SK-N-SH (cell line): ENCODE results near the gene ATP8A1. TPM values are rescaled to one million over a fixed set of nuclear protein-coding genes. Genes with fewer than 3 reads are reported as not detected.

Experiments
- CTCF ChIA-PET: fragments of 300-600, 350-600 bp; formaldehyde crosslinking; extraction: SDS; loops from one replicate; lab custom pipeline; 2021; lab: Yijun Ruan, JAX
- POLR2A ChIA-PET: fragments of 350-600 bp; sonication (Branson Sonifier 250); formaldehyde crosslinking; extraction: SDS; loops from one replicate; lab custom pipeline; 2020; ENCODE audit warnings: antibody characterized with exemption, inconsistent platforms; lab: Yijun Ruan, JAX
- DNase-seq: peaks from one replicate; pipeline ENCODE4 v3.0.0; 2012
- H2AFZ ChIP-seq: fragments of 200-600 bp; sonication (generic); 2 replicates; pipeline ENCODE4 v1.8.1; 2016; ENCODE audit warnings: antibody characterized with exemption, mild to moderate bottlenecking, low read depth
- H3F3A ChIP-seq: fragments of 200-600 bp; sonication (generic); replicated peaks from 2 replicates; pipeline ENCODE3; 2016; ENCODE audit warnings: antibody characterized with exemption, mild to moderate bottlenecking; ENCODE audit not compliant: insufficient read depth
- H3K27ac ChIP-seq, 2 experiments: fragments of 200-500 bp in 1 of 2; fragments of 200-600 bp in 1 of 2; sonication (Bioruptor generic) in 1 of 2; sonication (generic), shearing (Covaris generic) in 1 of 2; 2 replicates each; pipeline versions ENCODE4 v1.5.1 to v1.6.1; 2014 to 2016; ENCODE audit warnings: low read depth in 2 of 2, inconsistent platforms in 1 of 2, low read length in 1 of 2, mild to moderate bottlenecking in 1 of 2, mixed read lengths in 1 of 2
- H3K27me3 ChIP-seq: fragments of 200-600 bp; sonication (generic), shearing (Covaris generic); 2 replicates; pipeline ENCODE4 v1.6.1; 2016; ENCODE audit warnings: mixed run types; ENCODE audit not compliant: insufficient read depth
- H3K36me3 ChIP-seq, 2 experiments: fragments of 200-500 bp in 1 of 2; fragments of 200-600 bp in 1 of 2; sonication (Bioruptor generic) in 1 of 2; sonication (generic) in 1 of 2; replicated peaks in 1 of 2; 2 replicates each; pipeline versions ENCODE3 to v1.5.1; 2014 to 2016; ENCODE audit warnings: low read length in 1 of 2, mild to moderate bottlenecking in 1 of 2; ENCODE audit not compliant: insufficient read depth in 2 of 2, control insufficient read depth in 1 of 2
- H3K4me1 ChIP-seq, 2 experiments: fragments of 200-500 bp in 1 of 2; fragments of 200-600 bp in 1 of 2; sonication (Bioruptor generic) in 1 of 2; sonication (generic), shearing (Covaris generic) in 1 of 2; 2 replicates each; pipeline versions ENCODE4 v1.5.1 to v1.6.1; 2014 to 2016; ENCODE audit warnings: low read depth in 1 of 2, low read length in 1 of 2, mixed run types in 1 of 2; ENCODE audit not compliant: insufficient read depth in 2 of 2, control insufficient read depth in 1 of 2
- H3K4me2 ChIP-seq: fragments of 200-600 bp; sonication (generic), shearing (Covaris generic); 2 replicates; pipeline ENCODE4 v1.6.1; 2017; ENCODE audit warnings: mixed run types
- H3K4me3 ChIP-seq, 2 experiments: fragments of 200-500 bp in 1 of 2; fragments of 200-600 bp in 1 of 2; sonication (Bioruptor generic) in 1 of 2; sonication (generic), shearing (Covaris generic) in 1 of 2; 2 replicates each; pipeline versions ENCODE4 v1.5.1 to v1.8.1; 2014 to 2016; ENCODE audit warnings: low read depth in 2 of 2, inconsistent platforms in 1 of 2, low read length in 1 of 2, mild to moderate bottlenecking in 1 of 2, mixed read lengths in 1 of 2, moderate library complexity in 1 of 2
- H3K79me2 ChIP-seq: fragments of 200-600 bp; sonication (generic); 2 replicates; pipeline ENCODE4 v1.8.1; 2017; ENCODE audit warnings: mild to moderate bottlenecking; ENCODE audit not compliant: insufficient read depth
- H3K9ac ChIP-seq: fragments of 200-600 bp; sonication (generic); 2 replicates; pipeline ENCODE4 v1.6.1; 2017; ENCODE audit warnings: mixed run types
- H3K9me2 ChIP-seq: fragments of 200-600 bp; sonication (generic); 2 replicates; pipeline ENCODE4 v1.6.1; 2017; ENCODE audit warnings: mixed run types
- H3K9me3 ChIP-seq: fragments of 200-600 bp; sonication (generic); 2 replicates; pipeline ENCODE4 v1.6.1; 2017; ENCODE audit warnings: mixed run types, mild to moderate bottlenecking, moderate library complexity
- H4K20me1 ChIP-seq: fragments of 200-600 bp; sonication (generic); 2 replicates; pipeline ENCODE4 v1.6.1; 2017; ENCODE audit warnings: mild to moderate bottlenecking, mixed run types; ENCODE audit not compliant: insufficient read depth
- CHD2 ChIP-seq: fragments of 150-350 bp; IDR thresholded peaks from 2 replicates; pipeline ENCODE4 v1.6.1; 2018; ENCODE audit warnings: low read length; ENCODE audit not compliant: partially characterized antibody
- EZH2phosphoT487 ChIP-seq: fragments of 200-600 bp; sonication (generic); IDR thresholded peaks from 2 replicates; pipeline ENCODE4 v1.6.1; 2017; ENCODE audit warnings: low read depth, mixed run types, mild to moderate bottlenecking, antibody characterized with exemption, moderate library complexity, borderline replicate concordance
- FOXJ3 ChIP-seq: sonication (generic); formaldehyde crosslinking; IDR thresholded peaks from 2 replicates; pipeline ENCODE4 v1.5.1; 2020; ENCODE audit warnings: mild to moderate bottlenecking, missing genetic modification reagents
- GABPA ChIP-seq: IDR thresholded peaks from 2 replicates; pipeline ENCODE4 v1.4.0; 2012; ENCODE audit warnings: low read depth, mild to moderate bottlenecking
- GATA2 ChIP-seq: sonication (generic); formaldehyde crosslinking; IDR thresholded peaks from 2 replicates; pipeline ENCODE4 v1.5.0; 2020; ENCODE audit warnings: mild to moderate bottlenecking, missing genetic modification reagents
- JUND ChIP-seq: IDR thresholded peaks from 2 replicates; pipeline ENCODE4 v1.4.0; 2012
- MXI1 ChIP-seq: IDR thresholded peaks from 2 replicates; pipeline ENCODE4 v1.6.1; 2012; ENCODE audit warnings: mild to moderate bottlenecking, low read depth, low read length, improper control_type of control experiment
- NFIC ChIP-seq: IDR thresholded peaks from 2 replicates; pipeline ENCODE4 v1.4.0; 2012; ENCODE audit warnings: borderline replicate concordance
- RAD21 ChIP-seq: IDR thresholded peaks from 2 replicates; pipeline ENCODE4 v1.6.1; 2012; ENCODE audit warnings: mild to moderate bottlenecking, low read length
- RCOR1 ChIP-seq: fragments of 150-350 bp; IDR thresholded peaks from 2 replicates; pipeline ENCODE4 v1.6.1; 2017; ENCODE audit warnings: antibody characterized with exemption, low read length
- RFX5 ChIP-seq: IDR thresholded peaks from 2 replicates; pipeline ENCODE4 v1.6.1; 2012; ENCODE audit warnings: mild to moderate bottlenecking, improper control_type of control experiment, low read length
- RXRA ChIP-seq: IDR thresholded peaks from 2 replicates; pipeline ENCODE4 v1.4.0; 2012; ENCODE audit warnings: low read depth, mild to moderate bottlenecking, borderline replicate concordance
- SIN3A ChIP-seq: IDR thresholded peaks from 2 replicates; pipeline ENCODE4 v1.6.1; 2012; ENCODE audit warnings: low read depth, mild to moderate bottlenecking, low read length, moderate library complexity, borderline replicate concordance
- TAF1 ChIP-seq: IDR thresholded peaks from 2 replicates; pipeline ENCODE4 v1.6.1; 2012; ENCODE audit warnings: low read depth, mild to moderate bottlenecking, low read length, moderate library complexity, borderline replicate concordance
- YY1 ChIP-seq: IDR thresholded peaks from 2 replicates; pipeline ENCODE4 v1.4.0; 2012; ENCODE audit warnings: low read depth, mild to moderate bottlenecking
- WGBS: methylation state at CpG from one replicate; pipeline ENCODE4 v1.1.6; 2017; ENCODE audit warnings: low lambda C conversion rate; 5-methylcytosine and 5-hydroxymethylcytosine counted together
- polyA plus RNA-seq, 3 experiments: library from polyadenylated mRNA; depleted of rRNA; stranded (reverse); fragments of >200 nt; gene quantifications; 2 replicates each; pipeline ENCODE4 v1.2.3, GENCODE V29; 2012
- TF ChIP-seq, protein P1 (sequence below): IDR thresholded peaks from 2 replicates; pipeline ENCODE4 v1.4.0; 2012; ENCODE audit warnings: low read depth
- TF ChIP-seq, protein P2 (sequence below): fragments of 150-350 bp; IDR thresholded peaks from 2 replicates; pipeline ENCODE4 v1.6.1; 2017; ENCODE audit warnings: antibody characterized with exemption, low read length, low read depth, borderline replicate concordance
- TF ChIP-seq, protein P3 (sequence below): fragments of 150-350 bp; IDR thresholded peaks from 2 replicates; pipeline ENCODE4 v1.6.1; 2016; ENCODE audit warnings: mild to moderate bottlenecking, low read depth, low read length
- TF ChIP-seq, protein P4 (sequence below): IDR thresholded peaks from 2 replicates; pipeline ENCODE4 v1.4.0; 2012; ENCODE audit warnings: low read depth, borderline replicate concordance
- TF ChIP-seq, protein P5 (sequence below): IDR thresholded peaks from 2 replicates; pipeline ENCODE4 v1.6.1; 2012; ENCODE audit warnings: mild to moderate bottlenecking, low read depth, low read length, moderate library complexity

Gene ATP8A1
- polyA plus RNA-seq, 1 of the 3 experiments (the other 2 are of a cell fraction) = 0.38 TPM

DNA sequence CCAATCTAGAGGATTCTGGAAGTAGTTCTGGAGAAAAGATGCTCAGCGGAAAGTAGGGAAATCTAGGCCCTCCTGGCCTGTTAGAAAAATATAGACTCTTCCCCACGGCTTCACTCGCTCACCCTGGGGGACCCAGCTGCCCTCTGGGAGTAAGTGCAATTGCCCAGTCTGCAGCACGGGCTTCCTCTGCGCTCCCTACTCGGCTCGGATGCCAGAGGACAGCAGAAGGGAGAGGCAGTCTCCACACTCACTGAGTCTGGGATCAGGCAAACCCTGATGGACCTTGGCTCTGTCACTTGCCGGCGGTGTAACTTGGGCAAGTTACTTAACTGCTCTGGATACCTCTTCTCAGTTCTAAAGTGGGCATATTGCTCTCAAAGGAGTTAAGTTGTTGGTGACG is 257.5 kb downstream of the ATP8A1 start:
- Histone ChIP-seq H3K4me2 (no peak overlapping the region), H3F3A (no peaks in the 10 kb centered on the region), H2AFZ (no peak overlapping the region), H3K36me3 (no peaks in the 10 kb centered on the region), H3K9me2 (no peaks in the 10 kb centered on the region), H3K79me2 (no peaks in the 10 kb centered on the region), H4K20me1 (no peaks in the 10 kb centered on the region), H3K27ac (no peak overlapping the region), H3K9ac (no peak overlapping the region), H3K4me1 (peaks cover 0 to 19% of the 10 kb centered on the region in 2 experiments; a peak in 2 of 4 replicates), H3K9me3 (no peaks in the 10 kb centered on the region), H3K4me3 (peak overlapping the region in 1 of 2 experiments; percentile 60; a peak in 1 of 4 replicates), H3K27me3 (peaks cover 23% of the 10 kb centered on the region)
- ChIA-PET POLR2A (no interaction called here), CTCF (interaction anchor here (1.1 to 8.5 kb wide), 5 partner anchors 10 to 120 kb away, joined by 3 to 53 read pairs (median 4); no protein-coding TSS in a partner anchor)
- no peak for TF ChIP-seq CHD2
- no peak for TF ChIP-seq RCOR1
- TF ChIP-seq, protein P1, sequence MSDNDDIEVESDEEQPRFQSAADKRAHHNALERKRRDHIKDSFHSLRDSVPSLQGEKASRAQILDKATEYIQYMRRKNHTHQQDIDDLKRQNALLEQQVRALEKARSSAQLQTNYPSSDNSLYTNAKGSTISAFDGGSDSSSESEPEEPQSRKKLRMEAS = no peak
- no peak for TF ChIP-seq NFIC
- WGBS = 94% methylated on average over 9 of the region's 10 CpGs
- no peak for DNase-seq

DNA sequence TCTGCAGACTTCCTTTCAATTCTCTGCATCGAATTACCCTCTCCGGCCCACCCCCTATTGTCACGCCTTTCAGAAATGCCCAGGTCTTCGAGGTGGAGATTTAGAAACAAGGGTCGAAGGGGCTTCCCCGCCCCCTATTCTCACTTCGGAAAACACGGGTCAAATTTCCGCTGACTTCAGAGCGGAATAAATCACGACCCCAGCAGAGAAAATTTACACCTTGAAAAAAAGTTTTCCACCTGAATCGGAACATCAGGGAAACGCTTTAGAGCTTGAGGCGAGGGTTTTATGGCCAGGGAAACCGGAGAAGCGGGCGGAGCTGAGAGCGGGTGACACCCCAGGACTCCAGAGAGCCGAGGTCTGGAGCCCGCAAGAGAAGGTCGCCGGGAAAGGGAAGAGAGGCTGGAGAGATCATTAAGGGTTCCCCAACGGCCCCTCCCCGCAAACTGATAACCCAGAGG is 258.0 kb downstream of the ATP8A1 start:
- whole genome bisulfite sequencing = 79% methylated on average over 24 of the region's 24 CpGs
- Histone ChIP-seq H3K27me3 (peaks cover 23% of the 10 kb centered on the region), H3K36me3 (no peaks in the 10 kb centered on the region), H3F3A (no peaks in the 10 kb centered on the region), H3K27ac (no peak overlapping the region), H3K4me1 (peaks cover 0 to 19% of the 10 kb centered on the region in 2 experiments; a peak in 2 of 4 replicates), H3K79me2 (no peaks in the 10 kb centered on the region), H3K9me3 (no peaks in the 10 kb centered on the region), H3K4me2 (no peak overlapping the region)
- no peak for DNase-seq
- CTCF ChIA-PET = interaction anchor here (0.6 to 8.5 kb wide), 8 partner anchors 10 to 129 kb away, joined by 3 to 53 read pairs (median 4); no protein-coding TSS in a partner anchor
- TF ChIP-seq TAF1 = no peak
- no peak for TF ChIP-seq MXI1
- TF ChIP-seq GABPA = no peak
- TF ChIP-seq, protein P2, sequence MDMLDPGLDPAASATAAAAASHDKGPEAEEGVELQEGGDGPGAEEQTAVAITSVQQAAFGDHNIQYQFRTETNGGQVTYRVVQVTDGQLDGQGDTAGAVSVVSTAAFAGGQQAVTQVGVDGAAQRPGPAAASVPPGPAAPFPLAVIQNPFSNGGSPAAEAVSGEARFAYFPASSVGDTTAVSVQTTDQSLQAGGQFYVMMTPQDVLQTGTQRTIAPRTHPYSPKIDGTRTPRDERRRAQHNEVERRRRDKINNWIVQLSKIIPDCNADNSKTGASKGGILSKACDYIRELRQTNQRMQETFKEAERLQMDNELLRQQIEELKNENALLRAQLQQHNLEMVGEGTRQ = no peak
- TF ChIP-seq RFX5 = no peak
- TF ChIP-seq JUND = no peak
- TF ChIP-seq GATA2 (CRISPR knock-in tag) = no peak
- no peak for TF ChIP-seq YY1
- no peak for TF ChIP-seq RAD21
- TF ChIP-seq, protein P3, sequence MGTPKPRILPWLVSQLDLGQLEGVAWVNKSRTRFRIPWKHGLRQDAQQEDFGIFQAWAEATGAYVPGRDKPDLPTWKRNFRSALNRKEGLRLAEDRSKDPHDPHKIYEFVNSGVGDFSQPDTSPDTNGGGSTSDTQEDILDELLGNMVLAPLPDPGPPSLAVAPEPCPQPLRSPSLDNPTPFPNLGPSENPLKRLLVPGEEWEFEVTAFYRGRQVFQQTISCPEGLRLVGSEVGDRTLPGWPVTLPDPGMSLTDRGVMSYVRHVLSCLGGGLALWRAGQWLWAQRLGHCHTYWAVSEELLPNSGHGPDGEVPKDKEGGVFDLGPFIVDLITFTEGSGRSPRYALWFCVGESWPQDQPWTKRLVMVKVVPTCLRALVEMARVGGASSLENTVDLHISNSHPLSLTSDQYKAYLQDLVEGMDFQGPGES = no peak
- TF ChIP-seq EZH2phosphoT487 = no peak
- TF ChIP-seq NFIC = no peak
- no peak for TF ChIP-seq SIN3A
- TF ChIP-seq FOXJ3 (CRISPR knock-in tag) = no peak
- TF ChIP-seq, protein P4, sequence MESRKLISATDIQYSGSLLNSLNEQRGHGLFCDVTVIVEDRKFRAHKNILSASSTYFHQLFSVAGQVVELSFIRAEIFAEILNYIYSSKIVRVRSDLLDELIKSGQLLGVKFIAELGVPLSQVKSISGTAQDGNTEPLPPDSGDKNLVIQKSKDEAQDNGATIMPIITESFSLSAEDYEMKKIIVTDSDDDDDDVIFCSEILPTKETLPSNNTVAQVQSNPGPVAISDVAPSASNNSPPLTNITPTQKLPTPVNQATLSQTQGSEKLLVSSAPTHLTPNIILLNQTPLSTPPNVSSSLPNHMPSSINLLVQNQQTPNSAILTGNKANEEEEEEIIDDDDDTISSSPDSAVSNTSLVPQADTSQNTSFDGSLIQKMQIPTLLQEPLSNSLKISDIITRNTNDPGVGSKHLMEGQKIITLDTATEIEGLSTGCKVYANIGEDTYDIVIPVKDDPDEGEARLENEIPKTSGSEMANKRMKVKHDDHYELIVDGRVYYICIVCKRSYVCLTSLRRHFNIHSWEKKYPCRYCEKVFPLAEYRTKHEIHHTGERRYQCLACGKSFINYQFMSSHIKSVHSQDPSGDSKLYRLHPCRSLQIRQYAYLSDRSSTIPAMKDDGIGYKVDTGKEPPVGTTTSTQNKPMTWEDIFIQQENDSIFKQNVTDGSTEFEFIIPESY = no peak
- TF ChIP-seq, protein P5, sequence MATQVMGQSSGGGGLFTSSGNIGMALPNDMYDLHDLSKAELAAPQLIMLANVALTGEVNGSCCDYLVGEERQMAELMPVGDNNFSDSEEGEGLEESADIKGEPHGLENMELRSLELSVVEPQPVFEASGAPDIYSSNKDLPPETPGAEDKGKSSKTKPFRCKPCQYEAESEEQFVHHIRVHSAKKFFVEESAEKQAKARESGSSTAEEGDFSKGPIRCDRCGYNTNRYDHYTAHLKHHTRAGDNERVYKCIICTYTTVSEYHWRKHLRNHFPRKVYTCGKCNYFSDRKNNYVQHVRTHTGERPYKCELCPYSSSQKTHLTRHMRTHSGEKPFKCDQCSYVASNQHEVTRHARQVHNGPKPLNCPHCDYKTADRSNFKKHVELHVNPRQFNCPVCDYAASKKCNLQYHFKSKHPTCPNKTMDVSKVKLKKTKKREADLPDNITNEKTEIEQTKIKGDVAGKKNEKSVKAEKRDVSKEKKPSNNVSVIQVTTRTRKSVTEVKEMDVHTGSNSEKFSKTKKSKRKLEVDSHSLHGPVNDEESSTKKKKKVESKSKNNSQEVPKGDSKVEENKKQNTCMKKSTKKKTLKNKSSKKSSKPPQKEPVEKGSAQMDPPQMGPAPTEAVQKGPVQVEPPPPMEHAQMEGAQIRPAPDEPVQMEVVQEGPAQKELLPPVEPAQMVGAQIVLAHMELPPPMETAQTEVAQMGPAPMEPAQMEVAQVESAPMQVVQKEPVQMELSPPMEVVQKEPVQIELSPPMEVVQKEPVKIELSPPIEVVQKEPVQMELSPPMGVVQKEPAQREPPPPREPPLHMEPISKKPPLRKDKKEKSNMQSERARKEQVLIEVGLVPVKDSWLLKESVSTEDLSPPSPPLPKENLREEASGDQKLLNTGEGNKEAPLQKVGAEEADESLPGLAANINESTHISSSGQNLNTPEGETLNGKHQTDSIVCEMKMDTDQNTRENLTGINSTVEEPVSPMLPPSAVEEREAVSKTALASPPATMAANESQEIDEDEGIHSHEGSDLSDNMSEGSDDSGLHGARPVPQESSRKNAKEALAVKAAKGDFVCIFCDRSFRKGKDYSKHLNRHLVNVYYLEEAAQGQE = no peak
- TF ChIP-seq RXRA = no peak
- TF ChIP-seq, all 33 proteins: peak for 0
- H2AFZ ChIP-seq = no peak overlapping the region
- no peaks in the 10 kb centered on the region for H3K9me2 ChIP-seq
- H4K20me1 ChIP-seq = no peaks in the 10 kb centered on the region
- POLR2A ChIA-PET = no interaction called here
- H3K9ac ChIP-seq = no peak overlapping the region
- peak overlapping the region in 1 of 2 experiments; percentile 60; a peak in 2 of 4 replicates for H3K4me3 ChIP-seq
